ENCODE data around the gene ACOX2.
A peak's percentile ranks its signal among the peaks of the same experiment; 100 is the strongest.

Gene ACOX2

DNA sequence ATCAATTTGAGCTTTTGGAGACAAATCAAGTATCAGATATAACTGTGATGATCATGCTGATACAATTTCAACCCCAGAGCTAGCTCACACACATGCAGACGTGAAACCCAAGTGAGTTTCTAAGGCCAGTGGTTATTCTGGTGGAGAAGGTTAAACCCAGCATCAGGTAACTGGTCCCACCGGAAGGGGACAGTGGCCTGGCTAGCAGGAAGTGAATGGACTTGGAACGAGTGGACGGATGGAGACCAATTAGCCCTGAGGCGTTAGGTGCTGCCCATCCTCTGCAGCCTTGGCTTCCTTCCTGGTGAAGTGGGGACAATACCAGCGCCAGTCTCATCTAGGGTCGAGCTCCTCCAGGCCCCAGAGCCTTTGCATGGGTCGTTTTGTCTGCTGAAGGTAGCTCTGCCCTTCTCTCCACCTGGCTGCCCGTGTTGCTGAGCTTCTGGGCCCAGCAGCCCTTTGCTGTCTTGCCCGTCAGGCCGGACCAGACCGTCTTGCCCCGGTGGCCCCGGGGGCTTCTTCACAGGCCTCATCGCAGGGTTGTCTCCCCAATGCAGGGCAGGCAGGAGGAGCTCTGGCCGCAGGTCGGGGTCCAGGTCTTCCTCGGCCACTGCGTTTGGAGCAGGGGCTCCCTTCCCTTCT lies 46.0 kb downstream of the ACOX2 start:
- Mint-ChIP-seq H3K4me3 (peak overlapping the region; percentile 79 to 83), H3K27ac (no peak overlapping the region), H3K4me1 (peaks cover 22 to 41% of the 10 kb centered on the region in 2 donors), H3K27me3 (peaks cover 16 to 19% of the 10 kb centered on the region in 2 donors), H3K36me3 (peaks cover 0 to 1% of the 10 kb centered on the region in 2 donors), H3K9me3 (no peaks in the 10 kb centered on the region)
- no peak for DNase-seq
- ATAC-seq (replicated peaks), result no peak

DNA sequence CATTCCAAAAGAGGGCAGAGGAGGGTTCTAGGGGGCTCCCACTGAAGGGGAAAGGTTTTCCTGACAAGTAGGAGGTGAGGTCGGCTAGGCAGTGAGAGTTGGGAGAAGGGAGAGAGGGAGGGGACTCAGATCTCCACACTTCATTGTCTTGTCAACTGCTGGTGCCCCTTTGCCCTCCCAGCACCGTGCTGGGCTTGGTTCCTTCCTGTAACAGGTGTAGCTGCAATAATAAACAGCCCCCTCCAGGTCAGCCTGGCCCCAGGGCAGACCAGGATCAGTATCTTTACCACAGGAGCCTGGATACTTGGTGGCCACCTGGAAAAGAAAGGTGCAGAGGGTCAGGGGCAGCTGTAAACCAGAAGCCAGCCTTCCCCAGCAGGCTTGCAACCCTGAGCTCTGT lies 48.0 kb downstream of the ACOX2 start:
- no peaks in the 10 kb centered on the region for H3K36me3 Mint-ChIP-seq
- ATAC-seq (replicated peaks) (no peak), DNase-seq (no peak)
- peaks cover 16 to 19% of the 10 kb centered on the region in 2 donors for H3K27me3 Mint-ChIP-seq
- no peak overlapping the region for H3K27ac Mint-ChIP-seq
- no peak overlapping the region for H3K4me3 Mint-ChIP-seq
- peaks cover 25 to 27% of the 10 kb centered on the region in 2 donors for H3K4me1 Mint-ChIP-seq
- H3K9me3 Mint-ChIP-seq, result no peaks in the 10 kb centered on the region

DNA sequence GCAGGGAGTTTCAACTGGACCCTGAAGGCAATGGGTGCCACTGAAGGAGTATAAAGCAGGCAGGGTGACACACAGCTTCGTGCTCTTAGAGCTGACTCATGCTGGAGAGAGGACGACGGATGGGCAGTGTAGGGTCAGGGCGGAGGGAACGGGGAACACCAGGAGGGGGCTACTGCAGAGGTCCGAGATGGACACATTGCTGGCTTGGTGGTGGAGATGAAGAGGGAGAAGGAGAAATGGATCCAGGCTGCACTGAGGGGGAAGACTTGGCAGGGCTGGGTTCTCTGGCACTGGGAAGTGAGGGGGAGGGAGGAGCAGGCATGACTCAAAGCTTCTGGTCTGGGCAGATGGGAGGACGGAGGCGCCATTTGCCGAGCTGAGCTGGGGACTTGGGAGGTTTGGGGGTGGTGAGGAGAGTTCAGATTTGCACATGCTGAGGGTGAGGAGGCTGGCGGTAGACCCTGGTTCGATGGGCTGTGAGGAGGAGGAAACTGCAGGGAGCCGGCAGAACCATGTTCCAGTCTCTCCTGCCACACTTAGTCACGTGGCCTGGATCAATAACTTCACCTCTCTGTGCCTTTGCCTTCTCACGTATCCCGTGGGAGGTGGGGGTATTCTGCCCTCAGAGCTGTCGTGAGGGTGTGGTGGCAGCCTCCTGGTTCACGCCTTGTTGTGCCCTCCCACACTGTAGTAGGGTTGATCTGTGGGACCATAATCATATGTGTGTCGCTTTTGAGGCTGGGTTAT lies 49.7 kb downstream of the ACOX2 start:
- Mint-ChIP-seq H3K4me3 (no peak overlapping the region), H3K27me3 (peaks cover 16 to 19% of the 10 kb centered on the region in 2 donors), H3K9me3 (no peaks in the 10 kb centered on the region), H3K27ac (no peak overlapping the region), H3K4me1 (peaks cover 19 to 23% of the 10 kb centered on the region in 2 donors), H3K36me3 (no peaks in the 10 kb centered on the region)
- DNase-seq (no peak), ATAC-seq (replicated peaks) (no peak)

DNA sequence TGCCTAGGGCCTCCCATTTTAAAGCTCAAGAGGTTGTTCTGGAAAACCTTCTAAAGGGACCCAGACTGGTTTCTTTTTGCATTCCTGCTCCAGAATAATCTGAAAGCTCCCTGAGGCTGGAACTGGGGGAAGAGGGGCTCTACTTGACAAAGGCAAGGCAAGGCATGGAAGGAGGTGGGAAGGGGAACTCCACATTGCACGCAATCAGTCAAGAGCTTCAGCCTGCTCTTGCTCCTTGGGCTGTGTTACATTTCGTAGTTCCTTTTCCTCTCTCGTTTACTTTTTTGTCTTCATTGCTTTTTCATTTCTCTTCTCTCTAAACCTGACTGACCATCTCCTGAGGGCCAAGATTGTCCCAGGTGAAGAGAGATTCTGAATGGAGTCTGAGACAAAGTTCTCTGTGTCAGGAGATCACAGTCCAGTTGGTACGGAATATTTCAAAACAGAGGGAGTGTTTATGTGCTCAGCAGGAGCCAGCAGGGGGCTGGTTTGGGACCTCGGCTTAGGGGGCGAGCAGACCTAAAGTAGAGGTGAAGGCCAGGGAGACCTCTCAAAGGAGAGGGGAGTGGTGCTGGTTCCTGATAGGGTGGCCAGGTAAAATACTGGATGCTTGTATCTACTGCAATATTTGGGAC lies 51.1 kb downstream of the ACOX2 start:
- no peak overlapping the region for H3K4me3 Mint-ChIP-seq
- H3K27ac Mint-ChIP-seq, result no peak overlapping the region
- H3K36me3 Mint-ChIP-seq, result no peaks in the 10 kb centered on the region
- DNase-seq (no peak), ATAC-seq (replicated peaks) (no peak)
- peaks cover 12 to 22% of the 10 kb centered on the region in 2 donors for H3K4me1 Mint-ChIP-seq
- H3K27me3 Mint-ChIP-seq, result peaks cover 16 to 19% of the 10 kb centered on the region in 2 donors
- H3K9me3 Mint-ChIP-seq, result no peaks in the 10 kb centered on the region

DNA sequence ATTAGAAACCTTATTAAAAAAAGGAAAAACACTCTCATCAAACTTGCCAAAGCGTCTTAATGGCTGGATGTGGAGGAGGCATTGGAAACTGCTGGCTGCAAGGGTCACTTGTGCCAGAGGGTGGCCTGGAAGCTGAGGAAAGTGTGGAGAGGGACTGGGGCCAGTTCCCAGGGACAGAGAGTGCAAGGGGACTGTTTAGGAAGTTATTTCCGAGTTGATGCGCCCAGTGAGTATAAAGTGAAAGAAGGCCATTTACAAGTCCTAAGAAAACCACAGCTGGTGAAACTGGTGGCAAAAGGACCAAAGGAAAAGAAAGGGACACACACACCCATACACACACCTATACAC lies 52.3 kb downstream of the ACOX2 start:
- peaks cover 0 to 2% of the 10 kb centered on the region in 2 donors for H3K9me3 Mint-ChIP-seq
- no peaks in the 10 kb centered on the region for H3K36me3 Mint-ChIP-seq
- no peak overlapping the region for H3K27ac Mint-ChIP-seq
- no peak overlapping the region for H3K4me3 Mint-ChIP-seq
- DNase-seq, result no peak
- peaks cover 12 to 20% of the 10 kb centered on the region in 2 donors for H3K4me1 Mint-ChIP-seq
- H3K27me3 Mint-ChIP-seq, result peaks cover 16 to 19% of the 10 kb centered on the region in 2 donors
- no peak for ATAC-seq (replicated peaks)

DNA sequence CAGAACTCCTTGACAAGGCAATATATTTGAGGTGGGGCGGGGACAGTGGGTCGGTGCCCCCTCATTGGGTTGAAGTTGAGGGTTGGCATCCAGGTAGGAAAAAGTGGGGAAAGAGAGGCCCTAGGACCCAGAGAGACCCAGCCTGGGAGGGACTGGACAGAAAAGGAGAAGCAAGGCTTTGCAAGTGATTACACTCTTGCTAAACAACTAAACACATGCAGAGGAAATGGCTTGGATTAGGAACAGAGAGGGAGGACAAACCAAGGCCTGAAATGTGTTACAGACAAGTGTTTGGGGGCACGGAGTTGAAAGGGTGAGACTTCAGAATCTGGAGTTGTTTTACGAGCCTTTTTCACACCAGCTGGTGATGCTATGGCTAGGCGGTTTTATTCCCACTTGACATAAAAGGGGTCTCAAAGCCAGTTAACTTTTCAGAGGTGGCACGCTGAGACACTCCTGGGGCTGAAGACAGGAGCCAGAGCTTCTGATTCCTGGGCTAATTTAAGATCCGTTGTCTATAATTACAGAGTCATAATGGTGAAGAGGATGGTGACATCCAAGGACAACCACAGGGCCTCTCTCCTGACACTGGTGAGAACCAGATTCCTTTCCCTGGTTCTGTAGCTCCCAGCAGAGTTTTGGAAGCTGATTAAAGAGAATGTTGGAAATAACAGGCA lies 52.8 kb downstream of the ACOX2 start:
- DNase-seq (no peak), ATAC-seq (replicated peaks) (no peak)
- peaks cover 12 to 20% of the 10 kb centered on the region in 2 donors for H3K4me1 Mint-ChIP-seq
- peaks cover 16 to 19% of the 10 kb centered on the region in 2 donors for H3K27me3 Mint-ChIP-seq
- H3K36me3 Mint-ChIP-seq, result no peaks in the 10 kb centered on the region
- H3K4me3 Mint-ChIP-seq, result no peak overlapping the region
- peaks cover 0 to 2% of the 10 kb centered on the region in 2 donors for H3K9me3 Mint-ChIP-seq
- H3K27ac Mint-ChIP-seq, result no peak overlapping the region

DNA sequence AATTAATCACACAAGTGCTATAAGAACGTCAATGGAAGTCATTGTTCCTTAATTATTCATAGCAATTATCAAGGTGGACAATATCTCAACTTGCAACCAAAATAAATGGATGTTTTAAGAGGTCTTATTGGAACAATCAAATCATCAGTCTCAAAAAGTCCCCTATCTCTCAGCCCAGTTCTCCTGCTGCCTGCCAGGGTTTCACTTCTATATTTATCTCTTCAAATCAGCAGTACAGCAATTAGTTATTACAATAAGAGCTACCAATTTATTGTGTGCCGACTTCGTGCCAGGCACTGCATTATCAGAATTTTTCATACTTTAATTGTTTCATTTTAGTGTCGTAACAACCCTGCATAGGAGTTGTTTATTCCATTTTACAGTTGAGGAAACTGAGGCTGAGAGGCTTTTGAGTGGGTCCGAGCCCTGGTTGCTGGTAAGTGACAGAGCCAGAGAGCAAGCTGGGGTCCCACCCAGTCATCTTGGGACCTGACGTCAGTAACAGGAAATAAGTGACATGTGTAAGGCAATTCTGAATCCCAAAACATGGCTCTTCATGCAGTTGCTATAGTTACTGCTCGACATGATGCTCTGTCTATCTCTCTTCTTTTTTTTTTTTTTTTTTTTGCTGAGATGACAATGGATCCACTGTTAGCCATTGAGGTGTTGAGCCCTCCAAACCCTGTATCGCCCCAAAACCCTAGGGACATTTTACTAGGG lies 53.9 kb downstream of the ACOX2 start:
- no peaks in the 10 kb centered on the region for H3K36me3 Mint-ChIP-seq
- H3K27ac Mint-ChIP-seq, result peak overlapping the region; percentile 65
- ATAC-seq (replicated peaks) (peak; percentile 80 to 86), DNase-seq (no peak)
- peaks cover 12 to 20% of the 10 kb centered on the region in 2 donors for H3K4me1 Mint-ChIP-seq
- no peak overlapping the region for H3K4me3 Mint-ChIP-seq
- peaks cover 0 to 4% of the 10 kb centered on the region in 2 donors for H3K9me3 Mint-ChIP-seq
- H3K27me3 Mint-ChIP-seq, result peaks cover 9 to 12% of the 10 kb centered on the region in 2 donors

DNA sequence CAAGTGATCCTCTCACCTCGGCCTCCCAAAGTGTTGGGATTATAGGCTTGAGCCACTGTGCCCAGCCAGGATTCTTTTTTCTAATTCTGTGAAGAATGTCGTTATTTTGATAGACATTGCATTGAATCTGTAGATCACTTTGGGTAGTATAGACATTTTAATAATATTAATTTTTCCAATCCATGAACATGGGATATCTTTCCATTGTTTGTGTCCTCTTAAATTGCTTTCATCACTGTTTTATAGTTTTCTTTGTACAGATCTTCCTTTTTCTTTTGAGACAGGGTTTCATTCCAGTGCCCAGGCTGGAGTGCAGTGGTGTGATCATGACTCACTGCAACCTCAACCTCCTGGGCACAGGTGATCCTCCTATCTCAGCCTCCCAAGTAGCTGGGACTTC lies 56.7 kb downstream of the ACOX2 start:
- Mint-ChIP-seq H3K27me3 (no peaks in the 10 kb centered on the region), H3K4me1 (peaks cover 14 to 15% of the 10 kb centered on the region in 2 donors), H3K36me3 (no peaks in the 10 kb centered on the region), H3K9me3 (peaks cover 0 to 6% of the 10 kb centered on the region in 2 donors), H3K4me3 (no peak overlapping the region), H3K27ac (no peak overlapping the region)
- ATAC-seq (replicated peaks) (no peak), DNase-seq (no peak)

DNA sequence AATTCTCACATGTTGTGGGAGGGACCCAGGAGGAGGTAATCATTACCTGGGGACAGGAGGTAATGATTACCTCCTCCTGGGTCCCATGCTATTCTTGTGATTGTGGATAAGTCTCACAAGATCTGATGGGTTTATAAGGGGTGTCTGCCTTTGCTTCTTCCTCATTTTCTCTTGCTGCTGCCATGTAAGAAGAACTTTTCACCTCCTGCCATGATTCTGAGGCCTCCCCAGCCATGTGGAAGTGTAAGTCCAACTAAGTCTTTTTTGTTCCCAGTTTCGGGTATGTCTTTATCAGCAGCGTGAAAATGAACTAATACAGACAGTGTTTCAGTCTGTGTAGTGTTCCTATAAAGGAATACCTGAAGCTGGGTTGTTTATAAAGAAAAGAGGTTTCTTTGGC lies 58.2 kb downstream of the ACOX2 start:
- DNase-seq, result no peak
- no peaks in the 10 kb centered on the region for H3K27me3 Mint-ChIP-seq
- no peak overlapping the region for H3K27ac Mint-ChIP-seq
- no peaks in the 10 kb centered on the region for H3K36me3 Mint-ChIP-seq
- no peak overlapping the region for H3K4me3 Mint-ChIP-seq
- H3K9me3 Mint-ChIP-seq, result peaks cover 0 to 6% of the 10 kb centered on the region in 2 donors
- H3K4me1 Mint-ChIP-seq, result peaks cover 20 to 25% of the 10 kb centered on the region in 2 donors
- no peak for ATAC-seq (replicated peaks)

DNA sequence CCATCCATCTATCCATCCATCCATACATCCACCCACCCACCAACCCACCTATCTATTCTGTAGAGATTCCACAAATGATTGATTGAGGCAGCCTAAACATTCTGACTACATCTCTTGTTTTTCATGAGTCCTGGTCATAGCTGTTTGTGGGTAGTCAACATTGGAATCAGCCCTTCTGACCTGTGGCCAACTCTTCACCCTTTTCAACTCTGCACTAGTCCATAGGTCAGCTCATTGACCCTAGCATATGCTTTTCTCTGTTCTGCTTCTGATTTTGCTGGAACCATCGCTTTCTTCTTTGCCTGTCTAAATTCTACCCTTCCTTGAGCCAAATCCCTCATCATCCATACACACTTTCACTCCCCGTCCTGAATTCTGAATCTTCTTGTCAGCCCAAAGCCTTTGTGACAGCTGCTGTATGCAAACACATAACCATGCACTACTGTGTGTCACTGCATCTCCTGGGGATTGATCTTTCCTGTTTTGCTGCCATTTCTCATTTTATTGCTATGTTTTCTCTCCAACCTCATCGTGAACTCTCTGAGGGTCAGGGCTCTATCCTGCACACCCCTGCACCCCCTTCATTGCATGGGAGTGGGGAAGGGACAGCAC lies 61.9 kb downstream of the ACOX2 start:
- ATAC-seq (replicated peaks), result peak; percentile 54 to 61
- H3K4me1 Mint-ChIP-seq, result peaks cover 27 to 46% of the 10 kb centered on the region in 2 donors
- H3K27ac Mint-ChIP-seq, result peak overlapping the region; percentile 4
- H3K36me3 Mint-ChIP-seq, result no peaks in the 10 kb centered on the region
- H3K27me3 Mint-ChIP-seq, result no peaks in the 10 kb centered on the region
- H3K9me3 Mint-ChIP-seq, result peaks cover 0 to 3% of the 10 kb centered on the region in 2 donors
- DNase-seq, result no peak
- H3K4me3 Mint-ChIP-seq, result peak overlapping the region; percentile 42 to 55

DNA sequence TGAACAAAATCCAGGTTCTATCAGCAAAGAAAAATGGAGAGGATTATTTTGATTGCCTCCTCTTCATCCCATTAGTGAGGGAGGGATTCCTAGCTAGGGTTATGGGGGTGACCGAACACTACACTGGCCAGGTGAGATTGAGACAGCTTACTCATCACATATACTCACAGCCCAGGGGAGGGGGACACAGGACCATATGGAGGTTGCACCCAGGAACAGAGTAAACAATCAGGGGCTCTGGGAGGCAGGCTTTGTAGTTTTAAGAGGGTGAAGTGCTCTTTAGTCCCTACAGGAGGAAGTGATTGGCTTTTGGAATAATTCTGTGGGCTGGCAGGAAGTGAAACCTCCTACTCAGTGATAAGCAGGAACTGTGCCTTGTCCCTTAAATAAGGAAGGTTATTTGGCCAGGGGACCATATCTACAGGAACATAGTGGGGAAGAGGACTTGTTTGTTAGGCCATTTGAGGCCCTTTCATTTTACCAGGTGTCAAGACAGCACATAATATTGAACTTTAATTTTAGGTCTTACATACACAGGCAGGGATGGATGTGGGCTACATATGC lies 62.6 kb downstream of the ACOX2 start:
- Mint-ChIP-seq H3K36me3 (no peaks in the 10 kb centered on the region), H3K4me3 (peak overlapping the region; percentile 11 to 42), H3K4me1 (peaks cover 27 to 46% of the 10 kb centered on the region in 2 donors), H3K9me3 (peaks cover 0 to 3% of the 10 kb centered on the region in 2 donors), H3K27me3 (no peaks in the 10 kb centered on the region), H3K27ac (peak overlapping the region; percentile 68)
- DNase-seq, result peak; percentile 18
- ATAC-seq (replicated peaks), result peak; percentile 70 to 76

DNA sequence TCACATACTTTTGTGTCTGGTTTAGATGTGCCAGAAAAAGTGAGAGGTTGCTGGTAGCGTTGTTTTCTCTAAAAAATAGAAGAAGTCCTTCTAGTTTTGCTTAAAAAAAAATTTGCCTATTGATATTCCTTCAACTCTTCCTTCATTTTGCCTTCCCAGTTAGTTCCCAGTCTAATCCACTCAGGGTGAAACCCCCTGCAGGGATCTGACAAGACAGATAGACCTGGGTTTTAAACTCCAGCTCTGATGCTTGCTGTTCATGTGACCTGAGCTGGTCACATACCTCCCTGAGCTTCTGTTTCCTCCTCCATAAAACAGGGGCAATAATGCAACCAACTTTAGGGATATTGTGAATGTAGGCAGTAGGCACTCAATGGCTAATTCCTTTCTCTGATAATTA lies 63.7 kb downstream of the ACOX2 start:
- no peak for ATAC-seq (replicated peaks)
- Mint-ChIP-seq H3K9me3 (peaks cover 0 to 2% of the 10 kb centered on the region in 2 donors), H3K4me3 (no peak overlapping the region), H3K27me3 (no peaks in the 10 kb centered on the region), H3K4me1 (peaks cover 27 to 46% of the 10 kb centered on the region in 2 donors), H3K27ac (no peak overlapping the region), H3K36me3 (no peaks in the 10 kb centered on the region)
- DNase-seq, result no peak
